Renal cortical epithelial cell (primary cell): ENCODE measurements around the gene TNFSF9. TPM values are rescaled to one million over a fixed set of nuclear protein-coding genes. Genes with fewer than 3 reads are reported as not detected.

Experiments used
- DNase-seq: peaks from one replicate; pipeline ENCODE4 v3.0.0-alpha.2; 2011; ENCODE audit warnings: low read depth
- total RNA-seq: library from RNA; depleted of rRNA; stranded (reverse); fragments of >200 nt; gene quantifications from 2 replicates; pipeline ENCODE4 v1.2.3, GENCODE V29; 2014

The TNFSF9 gene
- total RNA-seq, 1 donor from 2014 or later = 7.4 TPM

GRCh38 chr19:6572217-6572616, 41.4 kb downstream of the TNFSF9 start:
- DNase-seq = no peak

DNA sequence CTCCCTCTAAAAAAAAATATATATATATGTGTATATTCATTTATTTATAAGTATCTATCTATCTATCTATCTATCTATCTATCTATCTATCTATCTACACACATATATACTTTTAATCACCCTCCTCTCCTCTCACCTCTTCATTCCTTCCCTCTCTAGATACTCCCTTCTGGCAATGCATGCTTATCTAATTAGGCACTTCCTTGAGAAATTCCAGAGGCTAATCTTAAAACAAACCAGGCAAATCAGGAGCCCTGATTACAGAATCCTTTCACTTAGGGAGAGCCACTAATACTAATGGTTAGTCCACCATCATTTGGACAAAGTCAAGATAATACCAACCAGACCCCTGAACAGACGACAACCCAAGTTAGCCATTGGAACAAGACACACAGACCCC, 42.5 kb downstream of the TNFSF9 start:
- no peak for DNase-seq

DNA sequence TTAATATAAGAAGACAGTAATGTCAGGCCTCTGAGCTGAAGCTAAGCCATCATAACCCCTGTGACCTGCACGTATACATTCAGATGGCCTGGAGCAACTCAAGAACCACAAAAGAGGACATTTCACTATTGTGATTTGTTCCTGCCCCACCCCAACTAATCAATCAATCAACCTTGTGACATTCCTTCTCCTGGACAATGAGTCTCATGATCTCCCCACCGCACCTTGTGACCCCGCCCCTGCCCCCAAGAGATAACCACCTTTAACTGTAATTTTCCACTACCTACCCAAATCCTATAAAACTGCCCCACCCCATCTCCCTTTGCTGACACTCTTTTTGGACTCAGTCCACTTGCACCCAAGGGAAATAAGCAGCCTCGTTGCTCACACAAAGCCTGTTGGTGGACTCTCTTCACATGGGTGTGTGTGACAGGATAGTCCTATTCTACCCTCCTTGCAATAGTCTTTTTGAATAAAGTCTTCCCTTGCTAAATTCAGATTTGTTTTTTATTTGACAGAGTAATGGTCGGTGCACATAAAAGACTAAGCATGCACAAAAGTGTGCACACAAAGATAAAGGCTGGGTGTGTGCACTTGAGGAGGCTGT, 46.1 kb downstream of the TNFSF9 start:
- DNase-seq = no peak

GRCh38 chr19:6577476-6578125, 46.8 kb downstream of the TNFSF9 start:
- DNase-seq = no peak

- no peak for DNase-seq
Observed at GRCh38 chr19:6579450-6580178, 48.8 kb downstream of the TNFSF9 start.

DNA sequence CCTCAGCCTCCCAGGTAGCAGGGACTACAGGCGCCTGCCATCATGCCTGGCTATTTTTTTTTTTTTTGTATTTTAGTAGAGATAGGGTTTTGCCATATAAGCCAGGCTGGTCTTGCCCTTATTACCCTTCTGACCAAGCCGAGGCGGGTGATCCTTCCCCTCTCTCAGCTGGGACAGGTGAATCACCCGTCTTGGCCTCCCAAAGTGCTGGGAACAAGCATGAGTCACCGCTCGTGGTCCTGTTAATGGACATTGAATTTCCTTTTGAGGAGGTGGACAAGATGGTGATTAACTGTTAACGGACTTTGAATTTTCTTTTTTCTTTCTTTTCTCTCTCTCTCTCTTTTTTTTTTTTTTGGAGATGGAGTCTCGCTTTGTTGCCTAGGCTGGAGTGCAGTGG, 49.5 kb downstream of the TNFSF9 start:
- DNase-seq = peak; percentile 99

GRCh38 chr19:6582515-6583484, 52.0 kb downstream of the TNFSF9 start:
- DNase-seq = peak; percentile 26

Other genes with a start within 250 kb of the TNFSF9 start
- gene ACER1, start 197.4 kb upstream of the TNFSF9 start, total RNA-seq = not detected in 2 replicates
- gene CLPP, start 169.5 kb upstream of the TNFSF9 start, total RNA-seq = 53.5 and 57.3 TPM in 2 replicates
- gene ALKBH7, start 158.2 kb upstream of the TNFSF9 start, total RNA-seq = 24.1 and 67.2 TPM in 2 replicates
- 0.69 and 2.2 TPM in 2 replicates for gene PSPN, start 155.1 kb upstream of the TNFSF9 start, total RNA-seq
- gene GTF2F1, start 137.9 kb upstream of the TNFSF9 start, total RNA-seq = 31.4 and 74.6 TPM in 2 replicates
- 69.5 and 175 TPM in 2 replicates for gene KHSRP, start 106.2 kb upstream of the TNFSF9 start, total RNA-seq
- gene SLC25A41, start 97.3 kb upstream of the TNFSF9 start, total RNA-seq = 0.10 TPM in 1 of 2 replicates, not detected in the other
- gene SLC25A23, start 71.2 kb upstream of the TNFSF9 start, total RNA-seq = 53.0 and 161 TPM in 2 replicates
- 57.4 and 121 TPM in 2 replicates for gene CRB3, start 66.8 kb upstream of the TNFSF9 start, total RNA-seq
- gene DENND1C, start 49.2 kb upstream of the TNFSF9 start, total RNA-seq = 0.20 and 0.52 TPM in 2 replicates
- gene TUBB4A, start 28.7 kb upstream of the TNFSF9 start, total RNA-seq = 0.87 and 6.8 TPM in 2 replicates
- gene CD70, start 60.1 kb downstream of the TNFSF9 start, total RNA-seq = 26.0 and 112 TPM in 2 replicates
- gene TNFSF14, start 139.1 kb downstream of the TNFSF9 start, total RNA-seq = 3.1 TPM in 1 of 2 replicates, not detected in the other
- gene C3, start 189.6 kb downstream of the TNFSF9 start, total RNA-seq = 157 and 2,273 TPM in 2 replicates
- 102 and 109 TPM in 2 replicates for gene GPR108, start 206.6 kb downstream of the TNFSF9 start, total RNA-seq
- 42.8 and 51.1 TPM in 2 replicates for gene TRIP10, start 208.7 kb downstream of the TNFSF9 start, total RNA-seq
- gene SH2D3A, start 236.4 kb downstream of the TNFSF9 start, total RNA-seq = 5.1 and 34.6 TPM in 2 replicates
- 0.05 and 5.2 TPM in 2 replicates for gene VAV1, start 241.7 kb downstream of the TNFSF9 start, total RNA-seq